GM18520 (cell line): ENCODE results near the gene ADAMTSL1.
A peak's percentile ranks its signal among the peaks of the same experiment; 100 is the strongest.

Experiments
- ATAC-seq: cut with Tn5 transposase; IDR thresholded peaks from one replicate; pipeline ENCODE4 v1.9.1; 2021; ENCODE audit not compliant: unreplicated experiment

Gene ADAMTSL1

DNA sequence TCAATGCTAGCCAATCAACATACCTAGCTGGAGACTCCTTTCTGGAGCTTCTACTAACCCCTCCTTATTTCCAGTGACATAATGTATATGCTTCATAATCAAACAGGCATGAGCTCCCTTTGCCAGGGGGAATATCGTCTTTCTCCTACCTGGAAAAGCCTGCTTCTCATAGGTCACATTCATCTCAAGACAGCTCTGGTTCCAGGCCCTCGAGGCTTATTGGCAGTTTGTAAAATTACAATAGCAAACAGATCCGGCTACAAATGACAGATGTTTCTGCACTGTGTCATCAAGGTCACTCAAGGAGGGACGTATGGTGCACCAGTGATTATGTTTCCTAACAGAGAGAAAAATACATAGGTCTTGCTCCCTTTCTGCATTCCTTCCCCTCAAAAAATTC, 419.1 kb downstream of the ADAMTSL1 start:
- no peak for ATAC-seq

DNA sequence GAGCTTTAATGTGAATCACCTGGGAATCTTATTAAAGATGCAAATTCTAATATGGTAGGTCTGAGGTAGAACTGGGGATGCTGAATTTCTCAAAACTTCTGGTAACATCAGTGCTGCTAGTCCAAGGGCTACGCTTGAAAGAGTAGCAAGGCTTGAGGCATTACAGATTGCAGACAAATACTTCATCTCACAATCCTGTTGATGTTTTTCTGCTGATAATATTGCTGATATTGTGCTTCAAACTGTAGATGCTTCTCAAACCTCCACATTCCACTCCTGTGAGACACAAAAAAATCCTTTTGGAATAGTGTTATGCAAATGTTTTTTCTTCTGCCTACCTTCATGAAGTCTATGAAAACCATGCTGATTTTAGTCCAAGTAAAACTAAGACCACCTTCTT, 419.5 kb downstream of the ADAMTSL1 start:
- ATAC-seq, result no peak

DNA sequence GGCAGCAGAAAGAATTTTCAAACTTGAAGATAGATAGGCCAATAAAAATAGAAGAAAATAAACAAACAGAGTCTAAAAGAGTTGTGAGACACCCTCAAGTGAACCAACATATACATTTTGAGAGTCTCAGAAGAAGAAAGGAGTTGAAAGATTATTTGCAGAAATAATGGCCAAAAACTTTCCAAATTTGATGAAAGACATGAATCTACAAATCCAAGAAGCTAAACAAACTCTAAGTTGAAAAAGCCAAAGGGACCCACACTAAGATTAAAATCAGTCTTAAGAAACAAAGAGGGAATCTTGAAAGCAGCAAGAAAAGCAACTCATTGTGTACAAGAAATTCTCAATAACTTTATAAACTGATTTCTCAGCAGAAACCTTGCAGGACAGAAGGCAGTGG, 422.1 kb downstream of the ADAMTSL1 start:
- no peak for ATAC-seq

DNA sequence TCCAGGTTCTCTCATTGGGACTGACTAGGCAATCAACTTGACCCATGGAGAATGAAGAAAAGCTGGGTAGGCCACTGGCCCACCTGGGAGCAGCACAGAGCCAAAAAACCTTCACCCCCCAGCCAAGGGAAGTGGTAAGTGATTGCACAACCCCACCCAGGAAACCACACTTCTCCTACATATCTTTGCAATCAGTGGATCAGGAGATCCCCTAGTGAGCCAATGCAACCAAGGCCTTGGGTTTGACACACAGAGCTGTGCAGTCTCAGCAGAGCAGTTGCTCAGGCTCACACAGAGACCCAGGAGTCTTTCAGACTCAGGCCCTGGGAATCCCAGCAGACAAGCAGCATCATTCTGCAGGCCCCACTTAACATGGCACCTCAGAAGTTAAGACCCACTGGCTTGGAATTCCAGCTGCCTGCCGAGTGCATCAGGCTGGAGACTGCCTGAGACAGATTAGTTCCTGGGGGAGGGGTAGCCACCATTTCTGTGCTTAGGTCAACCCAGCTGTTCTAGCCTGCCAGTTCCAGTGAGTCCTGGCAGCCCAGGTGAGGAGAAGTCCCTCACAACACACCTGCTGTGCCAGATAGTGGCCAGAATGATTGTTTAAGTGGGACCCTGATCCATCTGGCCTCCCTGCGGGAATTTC, 422.7 kb downstream of the ADAMTSL1 start:
- no peak for ATAC-seq

DNA sequence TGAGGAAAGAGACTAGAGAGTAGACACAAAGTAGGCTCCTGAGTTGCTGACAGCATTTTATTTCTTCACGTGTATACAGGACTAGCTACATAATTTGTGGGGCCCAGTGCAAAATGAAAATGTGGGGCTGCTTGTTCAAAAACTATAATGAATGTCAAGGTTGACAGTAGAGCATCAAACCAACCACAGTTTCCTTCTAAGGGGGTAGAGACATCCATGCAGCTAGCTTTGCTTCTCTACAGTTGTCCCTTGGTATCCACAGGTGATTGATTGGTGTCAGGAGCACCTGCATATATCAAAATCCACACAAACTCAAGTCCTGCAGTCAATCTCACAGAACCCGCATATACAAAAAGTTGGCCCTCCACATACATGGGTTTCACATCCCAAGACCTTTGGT, 429.5 kb downstream of the ADAMTSL1 start:
- no peak for ATAC-seq

DNA sequence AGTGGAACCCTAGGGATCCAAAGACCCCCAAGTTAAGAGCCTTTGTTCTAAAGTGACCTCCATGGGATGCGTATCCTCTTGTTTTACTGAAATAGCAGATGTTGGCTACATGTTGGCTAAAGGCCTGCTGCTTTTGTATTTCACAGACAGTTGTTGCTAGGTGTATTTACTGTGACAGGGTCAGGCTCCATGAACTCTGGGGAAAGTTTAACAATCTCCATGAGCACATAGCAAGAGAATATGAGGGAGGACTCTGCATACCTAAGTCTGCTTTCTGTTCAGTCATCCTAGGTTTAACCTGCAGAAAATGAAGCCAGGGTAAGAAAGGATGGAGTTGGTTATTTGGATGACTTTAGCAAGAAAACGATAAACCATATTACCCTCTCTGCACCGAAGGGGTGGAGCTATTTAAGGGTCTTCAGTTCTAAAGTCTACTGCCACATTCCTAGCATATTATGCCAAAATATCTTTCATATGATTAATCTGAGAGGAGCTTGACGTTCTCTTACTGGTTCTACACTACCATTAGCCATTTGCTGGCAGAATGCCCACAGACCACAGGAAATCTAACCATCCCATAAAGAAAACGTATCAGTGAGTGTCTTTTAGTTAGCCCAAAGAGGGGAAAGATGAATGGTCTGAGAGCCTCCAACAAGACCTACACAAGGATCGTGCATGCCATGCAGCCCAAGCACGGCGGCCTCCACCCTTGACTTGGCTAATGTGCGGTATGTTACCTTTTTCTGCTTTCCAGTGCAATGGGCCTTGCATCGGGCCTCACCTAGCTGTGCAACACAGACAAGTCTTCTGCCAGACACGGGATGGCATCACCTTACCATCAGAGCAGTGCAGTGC, 431.3 kb downstream of the ADAMTSL1 start:
- ATAC-seq, result no peak

DNA sequence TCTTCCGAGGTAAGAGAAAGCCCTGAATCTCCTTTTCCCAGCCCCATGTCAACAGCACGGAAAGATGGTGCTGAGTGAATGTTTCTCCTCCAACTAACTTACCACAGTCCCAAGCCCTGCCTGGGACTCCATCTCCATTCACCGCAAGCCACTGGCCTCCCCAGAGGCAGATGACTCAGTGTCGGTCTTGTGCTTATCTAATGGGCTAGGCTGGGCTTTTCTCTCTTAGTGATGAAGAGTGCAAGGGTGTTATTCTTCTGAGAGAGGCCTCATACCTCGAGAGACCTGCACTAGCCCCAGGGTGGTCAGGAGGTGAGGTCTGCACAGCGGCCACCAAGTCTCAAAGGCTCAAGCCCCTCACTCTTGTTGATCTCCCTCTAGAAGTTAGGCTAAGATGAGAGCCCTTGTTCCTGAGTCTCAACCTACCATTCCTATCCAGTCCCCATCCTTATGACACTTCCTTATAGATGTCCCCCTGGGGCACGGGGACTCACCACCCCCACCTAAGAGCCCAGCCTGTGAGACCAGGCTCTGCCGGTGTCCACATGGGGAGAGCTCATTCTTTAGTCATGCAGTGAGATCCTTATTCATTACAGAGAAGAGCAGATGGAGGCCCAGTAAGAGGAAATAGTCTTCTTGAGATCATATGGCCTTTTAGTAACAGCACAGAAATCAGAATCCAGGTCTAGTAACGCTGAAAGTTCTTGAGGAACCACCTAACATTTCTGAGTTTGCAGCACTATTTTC, 432.1 kb downstream of the ADAMTSL1 start:
- ATAC-seq, result no peak

DNA sequence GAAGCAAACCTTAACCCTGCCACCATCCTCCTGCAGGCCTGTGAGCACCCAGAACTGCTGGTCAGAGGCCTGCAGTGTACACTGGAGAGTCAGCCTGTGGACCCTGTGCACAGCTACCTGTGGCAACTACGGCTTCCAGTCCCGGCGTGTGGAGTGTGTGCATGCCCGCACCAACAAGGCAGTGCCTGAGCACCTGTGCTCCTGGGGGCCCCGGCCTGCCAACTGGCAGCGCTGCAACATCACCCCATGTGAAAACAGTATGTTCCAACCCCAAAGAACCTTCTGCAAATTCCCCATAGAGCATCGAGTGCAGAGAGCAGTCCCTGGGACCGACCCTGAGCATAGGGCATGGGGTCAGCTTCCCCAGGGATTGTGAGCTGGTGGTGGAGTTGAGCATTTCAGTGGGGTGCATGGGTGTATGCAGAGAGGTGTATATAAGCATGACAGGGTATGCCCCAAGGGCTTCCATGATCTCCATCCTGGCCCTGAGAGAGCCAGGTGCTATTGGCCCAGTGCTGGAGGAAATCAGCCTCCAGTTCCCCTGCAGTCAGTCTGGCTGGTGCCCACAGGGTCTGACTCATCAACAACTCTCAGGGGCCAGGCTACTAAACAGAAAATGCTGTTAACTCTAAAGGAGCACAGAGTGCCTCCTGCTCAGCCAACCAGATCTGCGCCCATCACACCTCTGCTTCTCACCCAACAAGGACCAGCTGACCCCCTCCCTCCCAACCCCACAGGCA, 432.9 kb downstream of the ADAMTSL1 start:
- peak; percentile 67 for ATAC-seq

DNA sequence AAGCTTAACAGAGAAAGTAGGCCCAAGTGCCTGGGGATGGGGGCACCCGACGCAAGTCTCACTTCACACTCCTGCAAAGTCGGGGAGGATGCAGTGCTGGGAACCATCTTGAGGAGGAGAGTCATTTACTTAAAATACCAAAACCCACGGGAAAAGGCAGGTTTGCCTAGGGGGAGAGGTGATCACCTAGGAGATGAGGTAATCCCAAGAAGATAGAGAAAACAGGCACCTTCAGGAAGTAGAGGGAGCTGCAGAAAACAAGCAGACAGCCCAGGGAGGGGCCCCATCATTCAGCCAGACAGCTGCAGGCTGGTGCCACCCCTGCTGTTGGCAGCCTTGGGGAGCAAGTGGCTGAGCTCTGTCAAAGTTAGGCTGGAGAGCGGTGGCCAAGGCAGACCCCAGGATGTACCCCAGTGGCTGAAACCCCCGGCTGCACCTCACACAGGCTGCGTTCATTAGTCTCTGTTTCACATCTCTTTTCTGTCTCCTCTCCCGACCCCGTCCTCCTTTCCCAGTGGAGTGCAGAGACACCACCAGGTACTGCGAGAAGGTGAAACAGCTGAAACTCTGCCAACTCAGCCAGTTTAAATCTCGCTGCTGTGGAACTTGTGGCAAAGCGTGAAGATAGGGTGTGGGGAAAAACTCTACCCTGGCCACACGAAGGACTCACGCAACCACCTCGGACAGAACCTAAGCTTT, 434.1 kb downstream of the ADAMTSL1 start:
- no peak for ATAC-seq

DNA sequence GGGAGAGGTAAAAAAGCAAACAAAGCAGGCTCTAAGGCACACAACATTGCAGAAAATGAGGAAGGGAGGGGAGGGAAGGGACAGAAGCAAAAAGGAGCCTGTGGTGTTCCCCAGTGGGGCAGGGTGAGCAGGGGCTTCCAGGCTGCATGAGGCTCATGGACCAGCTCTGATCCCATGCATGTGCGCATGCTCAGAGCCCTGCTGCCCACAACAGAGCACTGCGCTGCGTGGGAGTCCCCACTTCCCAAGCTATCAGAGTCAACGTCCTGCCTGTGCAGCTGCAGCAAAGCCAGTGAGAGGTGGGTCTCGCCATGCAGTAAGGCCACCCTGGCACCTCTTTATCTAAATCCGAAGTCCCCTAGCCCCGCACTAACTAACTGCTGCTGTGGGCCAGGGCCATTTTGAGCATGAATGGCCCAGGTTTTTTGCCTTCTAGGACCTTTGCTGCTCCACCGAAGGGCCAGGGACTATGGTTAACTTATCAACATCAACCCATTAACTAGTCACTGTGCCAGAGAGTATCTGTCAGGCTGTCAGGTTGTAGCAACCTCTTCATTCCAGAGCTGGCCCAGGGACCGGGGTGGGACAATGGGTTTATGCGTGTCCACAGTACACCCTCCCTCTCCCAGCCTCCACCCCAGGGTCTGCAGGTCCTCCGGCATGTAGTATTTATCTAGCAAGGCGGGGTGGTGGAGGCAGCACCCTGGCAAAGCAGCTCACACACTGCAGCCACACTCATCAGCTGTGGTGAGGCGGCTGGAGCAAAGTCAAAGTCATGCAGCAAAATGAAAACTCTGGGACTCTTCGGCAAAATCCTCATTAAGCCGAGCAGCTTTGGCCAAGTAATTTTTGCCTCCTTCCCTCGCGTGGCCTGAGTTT, 435.4 kb downstream of the ADAMTSL1 start:
- ATAC-seq, result no peak

DNA sequence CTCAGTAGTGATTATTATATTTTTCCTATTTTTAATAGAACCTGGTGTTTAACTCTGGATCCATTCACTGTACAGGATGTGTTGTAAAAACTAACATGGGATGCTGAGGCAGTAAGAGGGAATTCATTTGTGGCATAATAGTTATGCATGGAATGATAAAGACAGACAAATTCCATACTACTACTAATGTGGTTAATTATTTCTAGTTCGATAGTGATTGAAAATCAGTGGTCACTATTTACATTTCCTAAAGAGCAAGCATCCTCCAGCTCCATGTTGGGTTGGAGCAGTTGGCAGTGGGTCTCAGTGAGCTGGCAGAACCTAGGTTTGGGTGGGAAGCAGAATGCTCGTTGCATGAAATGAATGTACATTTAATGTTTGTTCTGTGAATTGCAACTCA, 436.5 kb downstream of the ADAMTSL1 start:
- no peak for ATAC-seq

DNA sequence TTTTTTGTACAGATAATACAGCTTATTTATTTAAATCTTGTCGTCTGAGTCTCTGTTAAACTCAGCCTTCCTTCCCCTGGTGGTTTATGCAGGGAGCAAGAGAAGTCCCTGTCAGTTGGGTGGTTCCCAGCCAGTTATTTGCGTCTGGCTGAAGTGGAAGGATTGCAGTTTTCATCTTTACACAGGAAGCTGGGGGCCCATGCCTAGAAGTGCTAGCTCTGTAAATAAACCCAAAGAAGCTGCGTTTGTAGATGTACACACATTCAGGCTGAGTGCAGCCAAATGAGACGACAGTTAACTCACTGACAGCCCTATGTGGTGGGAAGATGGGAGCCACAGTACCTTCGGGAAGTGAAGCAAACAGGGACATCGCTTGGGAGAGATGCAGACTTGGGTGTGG, 437.0 kb downstream of the ADAMTSL1 start:
- ATAC-seq, result no peak

DNA sequence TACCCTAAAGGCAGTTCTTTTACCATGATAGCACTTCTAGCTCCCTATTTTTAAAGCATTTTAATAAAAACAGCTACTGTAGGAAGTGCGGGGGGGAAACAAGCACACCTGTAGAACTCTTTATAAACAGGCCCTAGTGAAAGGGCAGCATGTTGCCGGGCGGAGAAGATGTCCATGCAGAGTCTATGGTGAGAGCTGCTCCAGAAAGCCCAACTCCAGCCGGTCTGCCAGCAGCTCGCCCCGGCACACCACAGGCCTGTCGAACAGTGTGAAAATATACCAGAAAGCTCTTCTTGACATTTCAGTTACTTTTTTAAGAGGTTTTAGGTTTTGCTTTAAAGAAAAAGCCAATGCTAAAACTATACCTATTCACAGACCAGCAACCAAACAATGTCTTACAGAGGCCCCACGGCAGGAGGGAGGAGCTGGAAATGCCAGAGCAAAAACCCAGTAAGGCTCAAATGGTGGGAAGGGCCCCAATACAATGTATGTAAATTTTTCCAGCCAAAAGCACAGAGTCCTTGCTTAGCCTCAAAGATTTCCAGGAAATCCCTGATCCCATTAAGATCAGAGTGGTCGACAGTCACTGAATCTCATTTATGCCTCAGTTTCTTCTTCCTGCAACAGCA, 437.9 kb downstream of the ADAMTSL1 start:
- ATAC-seq, result no peak

DNA sequence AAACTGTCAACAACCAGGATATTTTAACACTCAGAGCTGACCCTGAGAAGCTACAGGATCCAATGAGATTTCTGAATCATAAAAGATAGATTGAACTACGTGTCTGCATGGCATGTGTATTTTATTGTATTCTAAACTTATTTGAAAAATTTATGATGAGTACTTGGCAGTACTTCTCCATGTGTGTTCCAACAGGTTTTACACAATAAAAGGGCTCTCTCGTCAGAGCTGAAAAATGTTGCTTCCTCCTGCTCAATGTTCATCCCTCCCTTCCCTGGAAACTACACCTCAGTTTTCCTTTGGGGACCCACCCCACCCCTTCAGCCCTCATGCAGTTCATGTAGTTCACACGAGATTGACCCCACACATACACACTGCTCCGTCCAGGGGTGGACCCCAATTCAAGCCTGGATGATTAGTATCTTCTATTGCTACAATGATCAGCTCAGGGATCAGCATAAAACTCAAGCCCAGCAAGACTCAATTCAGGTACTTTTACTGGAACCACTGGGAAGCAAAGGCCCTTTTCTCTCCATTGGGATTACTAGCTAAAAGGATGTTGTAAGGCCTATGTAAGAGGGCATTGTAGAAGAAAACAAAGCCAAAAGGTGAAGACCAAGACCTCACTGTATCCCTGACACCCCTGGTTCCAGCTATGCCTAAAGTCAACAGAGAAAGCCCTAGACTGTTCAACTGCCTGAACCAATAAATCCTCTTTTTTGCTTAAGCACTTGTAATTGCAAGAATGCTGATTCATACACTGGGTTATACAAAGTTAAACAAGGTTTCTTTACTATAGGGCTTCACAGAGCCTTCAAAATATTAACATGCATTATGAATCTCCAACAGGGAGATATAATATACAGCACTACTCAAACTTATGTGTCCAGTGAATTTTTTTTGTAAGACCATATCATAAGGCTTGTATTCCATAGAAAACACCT, 446.5 kb downstream of the ADAMTSL1 start:
- ATAC-seq, result no peak

DNA sequence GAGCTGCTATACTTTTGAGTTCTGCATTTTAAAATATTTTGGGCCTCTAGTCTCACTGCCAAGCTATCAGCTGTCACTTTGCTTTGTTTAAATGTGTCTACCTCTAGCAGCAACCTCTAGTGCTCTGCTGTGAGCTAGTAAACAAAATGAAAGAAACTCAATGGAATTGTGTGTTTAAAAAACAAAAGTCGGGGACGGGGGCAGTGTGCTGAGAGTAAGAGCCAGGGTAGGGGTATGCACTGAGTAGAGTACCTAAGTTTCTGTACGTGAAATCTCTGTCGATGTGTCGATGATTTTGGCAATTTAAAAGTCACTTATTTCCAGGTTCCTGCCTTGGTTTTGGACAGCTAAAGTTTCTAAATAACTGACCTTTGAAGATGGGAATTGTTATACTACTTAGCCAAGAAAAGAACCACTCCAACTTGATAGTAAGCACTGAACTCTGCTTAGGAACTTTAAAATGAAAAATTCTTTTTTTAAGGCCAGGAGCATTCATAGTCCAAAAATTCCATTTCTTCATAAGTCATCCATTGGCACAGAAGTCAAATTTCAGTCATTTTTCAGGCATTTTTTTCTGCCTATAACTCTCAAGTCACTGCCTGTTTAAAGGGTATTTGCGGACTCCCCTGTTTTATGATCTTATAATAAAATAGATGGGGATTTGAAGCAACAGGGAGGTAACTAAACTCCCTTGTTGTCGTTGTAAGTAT, 447.6 kb downstream of the ADAMTSL1 start:
- no peak for ATAC-seq

DNA sequence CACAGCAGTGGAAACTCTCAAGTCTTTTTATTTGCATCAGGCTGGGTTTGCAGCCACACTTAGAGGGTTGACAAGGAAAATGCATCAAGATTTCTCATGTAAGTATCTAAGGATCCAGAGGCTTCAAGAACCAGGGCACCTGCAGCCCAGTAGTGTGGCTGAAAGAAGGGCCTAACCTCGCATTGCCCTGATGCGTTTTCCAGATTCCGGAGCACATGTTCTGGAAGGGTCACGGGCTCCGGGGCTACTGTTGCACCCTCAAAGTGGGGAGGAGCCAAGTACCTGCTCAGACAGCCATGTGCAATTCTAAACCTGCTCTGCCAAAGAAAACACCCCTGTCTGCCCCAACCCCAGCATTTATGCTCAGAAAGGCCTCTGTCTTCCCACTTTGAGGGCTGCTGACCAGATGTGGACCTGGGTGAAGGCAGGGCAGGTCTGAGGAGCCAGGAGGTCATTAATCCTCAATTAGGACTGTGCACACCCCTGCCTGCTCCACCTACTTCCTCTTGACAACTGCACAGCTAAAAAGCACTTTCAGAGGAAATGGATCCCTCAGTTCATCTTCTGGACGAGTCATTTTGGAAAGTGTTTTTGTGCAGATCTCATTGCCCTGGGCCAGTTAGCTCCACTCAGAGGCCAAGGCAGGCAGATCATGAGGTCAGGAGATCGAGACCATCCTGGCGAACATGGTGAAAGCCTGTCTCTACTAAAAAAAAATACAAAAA, 448.4 kb downstream of the ADAMTSL1 start:
- ATAC-seq, result no peak

DNA sequence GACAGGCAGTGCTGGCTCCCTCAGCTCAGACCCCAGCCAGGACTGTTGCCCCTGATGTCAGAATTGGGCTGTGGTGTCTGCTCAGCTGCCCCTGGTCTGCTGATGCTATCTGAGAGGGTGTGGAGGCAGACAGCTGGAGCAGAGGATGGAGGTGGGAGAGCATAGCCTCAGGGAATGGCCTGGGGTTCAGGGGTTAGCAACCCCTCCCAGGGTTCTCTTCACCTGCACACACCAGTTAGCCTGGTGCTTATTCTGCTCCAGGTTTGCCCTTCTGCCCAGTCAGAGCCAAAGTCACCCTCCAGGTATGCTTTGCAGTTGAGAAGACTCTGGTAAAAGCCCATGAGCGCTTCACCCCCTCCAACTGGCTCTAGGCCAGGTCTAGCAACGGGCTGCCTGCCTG, 449.2 kb downstream of the ADAMTSL1 start:
- ATAC-seq, result no peak
